ENCODE measurements around the gene PLEKHA7.

PLEKHA7 gene

GRCh38 chr11:16883174-16883573, 131.0 kb downstream of the PLEKHA7 start:
- H3K36me3 ChIP-seq, result no peaks in the 10 kb centered on the region
- peaks cover 0 to 14% (median 0%) of the 10 kb centered on the region in 4 donors for H3K4me1 ChIP-seq
- H3K27me3 ChIP-seq, result no peaks in the 10 kb centered on the region
- no peak for DNase-seq
- TF ChIP-seq CTCF (IDR thresholded peaks at IDR 0.05), result no peak
- no peak overlapping the region for H3K4me3 ChIP-seq
- intact Hi-C loops (cut with DNase I; ENCODE audit: low total_unique reads), result no loop called here
- H3K9me3 ChIP-seq, result no peaks in the 10 kb centered on the region
- H3K27ac ChIP-seq, result no peak overlapping the region

GRCh38 chr11:16881766-16882165, 132.4 kb downstream of the PLEKHA7 start:
- DNase-seq, result no peak
- no peaks in the 10 kb centered on the region for H3K36me3 ChIP-seq
- intact Hi-C loops (cut with DNase I; ENCODE audit: low total_unique reads), result no loop called here
- H3K9me3 ChIP-seq, result no peaks in the 10 kb centered on the region
- H3K4me3 ChIP-seq, result no peak overlapping the region
- H3K27me3 ChIP-seq, result no peaks in the 10 kb centered on the region
- H3K4me1 ChIP-seq, result peaks cover 0 to 17% (median 0%) of the 10 kb centered on the region in 4 donors
- no peak for TF ChIP-seq CTCF (IDR thresholded peaks at IDR 0.05)
- no peak overlapping the region for H3K27ac ChIP-seq

GRCh38 chr11:16881074-16881709, 133.0 kb downstream of the PLEKHA7 start:
- Histone ChIP-seq H3K36me3 (no peaks in the 10 kb centered on the region), H3K27me3 (no peaks in the 10 kb centered on the region), H3K27ac (no peak overlapping the region), H3K4me3 (no peak overlapping the region), H3K9me3 (no peaks in the 10 kb centered on the region), H3K4me1 (peaks cover 0 to 18% (median 0%) of the 10 kb centered on the region in 4 donors)
- intact Hi-C loops (cut with DNase I; ENCODE audit: low total_unique reads), result no loop called here
- TF ChIP-seq CTCF (IDR thresholded peaks at IDR 0.05), result peak; percentile 20 to 24
- peak in 1 of 2 donors; percentile 29 for DNase-seq

GRCh38 chr11:16880184-16880801, 133.9 kb downstream of the PLEKHA7 start:
- no peak overlapping the region for H3K27ac ChIP-seq
- no peak overlapping the region for H3K4me3 ChIP-seq
- H3K27me3 ChIP-seq, result no peaks in the 10 kb centered on the region
- peaks cover 0 to 18% (median 0%) of the 10 kb centered on the region in 4 donors for H3K4me1 ChIP-seq
- H3K9me3 ChIP-seq, result no peaks in the 10 kb centered on the region
- intact Hi-C loops (cut with DNase I; ENCODE audit: low total_unique reads), result no loop called here
- no peak for DNase-seq
- no peak for TF ChIP-seq CTCF (IDR thresholded peaks at IDR 0.05)
- H3K36me3 ChIP-seq, result no peaks in the 10 kb centered on the region

GRCh38 chr11:16879690-16880089, 134.5 kb downstream of the PLEKHA7 start:
- no peaks in the 10 kb centered on the region for H3K9me3 ChIP-seq

More at GRCh38 chr11:16879690-16880089, 134.5 kb downstream of the PLEKHA7 start:
- no peak for DNase-seq
- peaks cover 0 to 18% (median 0%) of the 10 kb centered on the region in 4 donors for H3K4me1 ChIP-seq
- no peaks in the 10 kb centered on the region for H3K36me3 ChIP-seq
- TF ChIP-seq CTCF (IDR thresholded peaks at IDR 0.05), result no peak
- intact Hi-C loops (cut with DNase I; ENCODE audit: low total_unique reads), result no loop called here
- no peak overlapping the region for H3K4me3 ChIP-seq
- H3K27me3 ChIP-seq, result no peaks in the 10 kb centered on the region
- H3K27ac ChIP-seq, result no peak overlapping the region

All from tibial artery (tissue), 4 donors.